Neural cell (in vitro differentiated cells): ENCODE measurements around the gene MBNL2. TPM values are rescaled to one million over a fixed set of nuclear protein-coding genes. Genes with fewer than 3 reads are reported as not detected.

Experiments used
- H2AFZ ChIP-seq: fragments of 200-600, 300-800 bp; sonication (generic), shearing (Covaris generic); 2 replicates; pipeline ENCODE4 v1.6.0; 2014; ENCODE audit warnings: low read depth, mild to moderate bottlenecking, antibody characterized with exemption, low read length, moderate library complexity
- H3F3A ChIP-seq: fragments of 200-600 bp; shearing (Covaris generic); 2 replicates; pipeline ENCODE4 v1.6.1; 2016; ENCODE audit warnings: mild to moderate bottlenecking, moderate library complexity, mixed read lengths, antibody characterized with exemption, low read length; ENCODE audit not compliant: insufficient read depth, poor library complexity, severe bottlenecking
- H3K27ac ChIP-seq: fragments of 200-600, 300-800 bp; sonication (generic), shearing (Covaris generic); 2 replicates; pipeline ENCODE4 v1.5.1; 2014; ENCODE audit warnings: mild to moderate bottlenecking, low read length, moderate library complexity
- H3K27me3 ChIP-seq: fragments of 300-800, 200-600 bp; sonication (generic), shearing (Covaris generic); 2 replicates; pipeline ENCODE4 v1.6.0; 2014; ENCODE audit warnings: mild to moderate bottlenecking, low read depth, low read length, moderate library complexity; ENCODE audit not compliant: insufficient read depth
- H3K36me3 ChIP-seq: fragments of 300-800, 200-600 bp; sonication (generic), shearing (Covaris generic); 2 replicates; pipeline ENCODE4 v1.5.1; 2014; ENCODE audit warnings: mild to moderate bottlenecking, antibody characterized with exemption, low read length, moderate library complexity; ENCODE audit not compliant: insufficient read depth
- H3K4me2 ChIP-seq: fragments of 300-800, 200-600 bp; sonication (generic), shearing (Covaris generic); 2 replicates; pipeline ENCODE4 v1.6.0; 2014; ENCODE audit warnings: mild to moderate bottlenecking, low read length
- H3K4me3 ChIP-seq: fragments of 300-800, 200-600 bp; sonication (generic), shearing (Covaris generic); 2 replicates; pipeline ENCODE4 v1.5.1; 2014; ENCODE audit warnings: mild to moderate bottlenecking, low read length, moderate library complexity
- H3K79me2 ChIP-seq: fragments of 200-600 bp; shearing (Covaris generic); replicated peaks from 2 replicates; pipeline ENCODE4 v1.6.0; 2014; ENCODE audit warnings: mild to moderate bottlenecking, low read length, moderate library complexity; ENCODE audit not compliant: insufficient read depth
- H3K9ac ChIP-seq: fragments of 300-800, 200-600 bp; sonication (generic), shearing (Covaris generic); 2 replicates; pipeline ENCODE4 v1.6.1; 2016; ENCODE audit warnings: mild to moderate bottlenecking, low read length, mixed read lengths
- H3K9me2 ChIP-seq: fragments of 200-600 bp; shearing (Covaris generic); 2 replicates; pipeline ENCODE4 v1.6.1; 2016; ENCODE audit warnings: mild to moderate bottlenecking, low read length, mixed read lengths; ENCODE audit not compliant: insufficient read depth
- H3K9me3 ChIP-seq: fragments of 200-600, 300-800 bp; sonication (generic), shearing (Covaris generic); 2 replicates; pipeline ENCODE4 v1.6.1; 2016; ENCODE audit warnings: mild to moderate bottlenecking, mixed run types, low read length, moderate library complexity, mixed read lengths
- H4K20me1 ChIP-seq: fragments of 200-600 bp; shearing (Covaris generic); 2 replicates; pipeline ENCODE4 v1.6.1; 2016; ENCODE audit warnings: mild to moderate bottlenecking, mixed run types; ENCODE audit not compliant: insufficient read depth
- CTCF ChIP-seq: fragments of 450-650 bp; IDR thresholded peaks from 2 replicates; pipeline ENCODE4 v1.5.1; 2014; ENCODE audit warnings: antibody characterized with exemption, mild to moderate bottlenecking, moderate library complexity; ENCODE audit not compliant: poor library complexity, severe bottlenecking
- EP300 ChIP-seq: fragments of 450-650 bp; conservative IDR thresholded peaks from 2 replicates; pipeline ENCODE4 v1.6.1; 2014; ENCODE audit warnings: antibody characterized with exemption, mild to moderate bottlenecking, moderate library complexity; ENCODE audit not compliant: poor library complexity, severe bottlenecking
- EZH2 ChIP-seq: fragments of 200-600, 300-800 bp; shearing (Covaris generic), sonication (generic); IDR thresholded peaks from 2 replicates; pipeline ENCODE4 v1.6.1; 2014; ENCODE audit warnings: antibody characterized with exemption, low read length, borderline replicate concordance, mild to moderate bottlenecking; ENCODE audit not compliant: insufficient read depth, poor library complexity, severe bottlenecking
- MXI1 ChIP-seq: fragments of 450-650 bp; conservative IDR thresholded peaks from 2 replicates; pipeline ENCODE4 v1.6.1; 2014; ENCODE audit warnings: antibody characterized with exemption, mild to moderate bottlenecking; ENCODE audit not compliant: poor library complexity, severe bottlenecking
- POLR2AphosphoS5 ChIP-seq: IDR thresholded peaks from 2 replicates; pipeline ENCODE4 v1.6.1; 2012
- RAD21 ChIP-seq: fragments of 450-650 bp; conservative IDR thresholded peaks from 2 replicates; pipeline ENCODE4 v1.6.1; 2014; ENCODE audit warnings: antibody characterized with exemption, mild to moderate bottlenecking, moderate library complexity
- REST ChIP-seq: IDR thresholded peaks from 2 replicates; pipeline ENCODE4 v1.6.1; 2012; ENCODE audit warnings: borderline replicate concordance
- SMC3 ChIP-seq: fragments of 450-650 bp; conservative IDR thresholded peaks from 2 replicates; pipeline ENCODE4 v1.6.1; 2014; ENCODE audit warnings: antibody characterized with exemption, mild to moderate bottlenecking, moderate library complexity; ENCODE audit not compliant: poor library complexity
- TAF1 ChIP-seq: IDR thresholded peaks from 2 replicates; pipeline ENCODE4 v1.6.1; 2012; ENCODE audit warnings: low read depth
- polyA plus RNA-seq: library from polyadenylated mRNA; depleted of rRNA; stranded (reverse); fragments of >200 nt; gene quantifications from 2 replicates; pipeline ENCODE4 v1.2.3, GENCODE V29; 2014

Gene MBNL2
- polyA plus RNA-seq, 1 donor from 2014 or later: 4.3 TPM

GRCh38 chr13:97269603-97270002 lies 47.5 kb downstream of the MBNL2 start:
- TF ChIP-seq SMC3 (no peak), EZH2 (no peak), CTCF (no peak), TAF1 (no peak), MXI1 (no peak), RAD21 (no peak), EP300 (no peak), REST (no peak), POLR2AphosphoS5 (no peak)
- Histone ChIP-seq H4K20me1 (no peaks in the 10 kb centered on the region), H3K9me2 (no peaks in the 10 kb centered on the region), H3K36me3 (no peaks in the 10 kb centered on the region), H3K79me2 (no peaks in the 10 kb centered on the region), H3K9ac (no peak overlapping the region), H3K27ac (no peak overlapping the region), H3K9me3 (no peaks in the 10 kb centered on the region), H2AFZ (no peak overlapping the region), H3K4me2 (no peak overlapping the region), H3F3A (no peaks in the 10 kb centered on the region), H3K4me3 (no peak overlapping the region), H3K27me3 (no peaks in the 10 kb centered on the region)

GRCh38 chr13:97272526-97272925 lies 50.4 kb downstream of the MBNL2 start:
- Histone ChIP-seq H3K9me3 (no peaks in the 10 kb centered on the region), H3K4me3 (no peak overlapping the region), H4K20me1 (no peaks in the 10 kb centered on the region), H3K27ac (no peak overlapping the region), H3F3A (no peaks in the 10 kb centered on the region), H3K4me2 (no peak overlapping the region), H3K79me2 (no peaks in the 10 kb centered on the region), H3K36me3 (no peaks in the 10 kb centered on the region), H2AFZ (no peak overlapping the region), H3K9ac (no peak overlapping the region), H3K27me3 (no peaks in the 10 kb centered on the region), H3K9me2 (no peaks in the 10 kb centered on the region)
- TF ChIP-seq EZH2 (no peak), MXI1 (no peak), SMC3 (no peak), CTCF (no peak), REST (no peak), EP300 (no peak), TAF1 (no peak), POLR2AphosphoS5 (no peak), RAD21 (no peak)
